Stimulated activated CD8-positive, alpha-beta memory T cell treated with anti-CD3 and anti-CD28 coated beads, Interleukin-7, amount 100 ng/mL, for 4 hours (primary cell): ENCODE results near the gene GPR65.
"Not testable (repeated sequence)": the region's sequence is repeated elsewhere in the genome, so short reads cannot be mapped to it uniquely, and the experiment has no call there.

Experiments
- DNase-seq, 2 donors: peaks; one replicate each; pipeline ENCODE4 v3.0.0-alpha.2; 2020; ENCODE audit warnings: low read depth in 2 of 2

Gene GPR65

DNA sequence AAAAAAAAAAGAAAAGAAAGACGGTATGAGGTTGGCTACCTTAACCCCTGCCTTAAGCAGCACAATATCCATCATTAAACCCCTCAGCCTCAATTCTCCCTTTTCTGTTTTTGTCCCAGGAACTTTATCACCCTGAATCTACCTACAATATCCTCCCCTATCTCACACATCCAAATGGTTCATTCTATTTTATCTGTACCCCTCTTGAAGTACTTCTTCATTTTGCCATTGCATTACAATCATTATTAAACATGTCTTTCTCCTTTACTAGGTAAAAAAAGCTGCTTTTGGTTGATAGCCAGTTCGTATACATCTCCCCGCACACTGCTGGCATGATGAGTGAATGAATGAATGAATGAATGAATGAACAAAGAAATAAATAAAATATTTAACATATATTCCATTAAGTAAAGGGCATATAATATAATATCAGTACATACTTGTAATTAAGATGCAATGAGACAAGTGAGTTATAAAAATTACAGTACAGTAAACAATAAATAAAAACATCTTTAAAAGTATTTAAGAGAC is 364 bp upstream of the GPR65 start:
- DNase-seq, result no peak

GRCh38 chr14:88005978-88006851 is 1.3 kb downstream of the GPR65 start:
- DNase-seq, result peak; percentile 57 to 63

DNA sequence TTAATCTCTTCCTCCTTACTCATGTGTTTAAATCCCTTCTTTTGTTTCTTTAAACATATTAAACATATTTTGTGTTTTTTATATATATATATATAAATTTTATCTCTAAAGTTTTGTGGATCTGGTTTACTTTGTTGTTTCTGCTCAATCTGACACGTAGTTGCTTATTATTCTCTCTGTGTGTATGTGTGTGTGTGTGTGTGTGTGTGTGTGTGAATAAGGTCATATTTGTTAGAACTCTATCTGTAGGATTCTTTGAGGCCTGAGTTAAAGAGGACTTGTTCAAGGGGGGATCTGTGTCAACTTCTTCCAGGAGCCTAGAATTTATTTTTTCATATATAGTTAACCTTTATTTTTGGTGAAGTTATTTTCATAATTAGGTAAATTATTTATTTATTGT is 2.7 kb downstream of the GPR65 start:
- DNase-seq, result no peak

- no peak for DNase-seq
Measured at GRCh38 chr14:88008039-88008742, 3.3 kb downstream of the GPR65 start.

GRCh38 chr14:88009486-88009885 is 4.6 kb downstream of the GPR65 start:
- DNase-seq, result no peak

- no peak for DNase-seq
Measured at GRCh38 chr14:88010331-88010730, 5.4 kb downstream of the GPR65 start.

- DNase-seq, result no peak
Measured at GRCh38 chr14:88012495-88012894, 7.6 kb downstream of the GPR65 start.

GRCh38 chr14:88013750-88014349 is 8.9 kb downstream of the GPR65 start:
- peak; percentile 12 to 13 for DNase-seq

DNA sequence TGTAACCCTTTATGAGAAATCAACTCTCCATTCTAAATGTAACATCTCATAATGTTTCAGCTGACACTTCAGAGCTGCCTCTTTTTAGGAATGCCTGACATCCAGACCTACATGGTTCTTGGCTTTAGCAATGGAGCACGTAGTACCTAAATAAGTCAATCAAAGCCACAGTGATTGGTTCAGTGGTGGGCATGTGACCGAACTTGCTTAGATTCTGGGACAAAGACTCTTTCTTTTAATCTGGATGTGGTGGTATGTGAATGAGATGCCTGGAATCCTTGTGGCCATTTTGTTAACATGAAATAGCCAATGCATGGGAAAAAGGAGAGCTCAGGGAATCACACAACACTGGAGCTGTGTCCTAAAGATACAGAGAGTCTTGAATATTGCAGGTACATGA is 11.8 kb downstream of the GPR65 start:
- no peak for DNase-seq

DNA sequence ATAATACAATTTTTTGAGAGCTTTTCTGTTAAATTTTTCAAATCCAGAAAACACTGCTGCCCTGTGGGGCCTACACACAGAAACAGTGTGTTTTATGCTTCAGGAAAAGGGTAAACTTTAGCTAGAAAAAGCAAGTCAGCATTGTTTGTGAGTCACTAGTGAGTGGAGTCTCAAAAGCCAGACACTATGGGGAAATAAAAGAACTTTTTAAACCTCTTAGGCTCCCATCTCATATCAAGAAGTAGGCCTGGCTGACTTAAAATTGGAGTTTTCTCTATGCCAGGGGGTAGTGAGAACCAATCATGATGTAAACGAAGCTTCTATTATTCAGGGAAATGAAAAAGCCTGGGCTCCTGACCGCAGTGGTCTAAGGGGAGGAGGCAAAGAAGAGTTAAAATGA is 12.6 kb downstream of the GPR65 start:
- no peak for DNase-seq

DNA sequence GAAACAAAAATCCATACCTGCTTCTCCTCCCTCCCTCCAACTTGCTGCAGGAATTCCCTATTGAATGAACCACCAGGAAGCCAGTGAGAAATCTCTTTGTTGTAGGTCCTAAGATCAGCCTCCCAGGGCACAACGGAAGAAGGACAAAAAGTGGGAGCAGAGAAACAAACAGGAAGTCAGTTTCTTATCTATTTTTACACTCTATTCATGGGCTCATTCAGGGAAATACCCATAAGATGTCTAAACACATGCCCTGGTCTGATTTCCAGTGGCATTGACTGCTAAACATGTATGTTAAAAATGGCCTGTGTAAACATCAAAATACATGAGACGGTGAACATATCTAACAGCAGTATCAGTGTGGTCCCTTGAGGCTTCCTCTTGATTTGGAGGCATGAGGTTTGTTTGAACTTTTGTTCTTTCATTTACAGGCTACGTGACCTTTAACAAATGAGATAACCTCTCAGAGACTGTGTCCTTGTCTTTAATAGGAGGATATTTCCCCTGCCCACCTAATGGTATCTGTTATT is 18.8 kb downstream of the GPR65 start:
- DNase-seq, result no peak

GRCh38 chr14:88024252-88025086 is 19.5 kb downstream of the GPR65 start:
- DNase-seq, result not testable (repeated sequence)

DNA sequence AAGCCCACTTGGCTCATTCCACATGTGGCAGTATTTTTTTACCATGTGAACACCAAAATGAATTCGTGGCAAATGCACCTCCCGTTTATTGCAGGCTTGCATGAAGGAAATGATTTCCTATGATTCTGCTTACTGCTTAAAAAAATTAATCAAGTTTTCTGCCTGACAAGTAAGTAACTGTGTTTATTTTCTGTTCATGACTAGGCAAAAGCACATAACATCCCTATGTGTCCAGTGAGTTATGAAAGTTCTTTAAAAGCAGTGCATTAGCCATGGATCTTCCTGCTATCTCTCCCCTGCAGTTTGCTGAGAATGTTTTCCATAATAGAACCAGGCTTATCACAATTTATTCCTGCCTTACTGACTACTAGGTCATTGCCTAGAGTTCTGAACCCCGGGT is 20.4 kb downstream of the GPR65 start:
- DNase-seq, result no peak

GRCh38 chr14:88026890-88027289 is 22.0 kb downstream of the GPR65 start:
- no peak for DNase-seq

DNA sequence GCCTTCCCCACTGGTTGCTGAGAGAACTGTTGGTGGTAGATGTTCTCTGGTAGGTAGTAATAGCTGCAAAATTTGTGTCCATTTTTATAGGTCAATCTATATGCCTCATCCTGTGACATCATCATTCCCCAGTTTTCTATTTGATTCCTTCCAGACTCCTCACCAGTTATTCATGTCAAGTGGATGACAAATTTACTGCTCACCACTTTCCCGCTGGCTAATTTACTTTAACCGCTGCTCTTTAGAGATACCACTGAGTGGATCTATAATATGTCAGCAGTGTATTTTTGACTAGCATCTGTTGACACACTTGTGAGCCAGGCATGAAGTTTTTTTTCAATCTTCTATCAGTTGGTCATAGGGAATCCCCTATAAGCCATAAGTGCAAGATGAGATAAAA is 24.6 kb downstream of the GPR65 start:
- no peak for DNase-seq

DNA sequence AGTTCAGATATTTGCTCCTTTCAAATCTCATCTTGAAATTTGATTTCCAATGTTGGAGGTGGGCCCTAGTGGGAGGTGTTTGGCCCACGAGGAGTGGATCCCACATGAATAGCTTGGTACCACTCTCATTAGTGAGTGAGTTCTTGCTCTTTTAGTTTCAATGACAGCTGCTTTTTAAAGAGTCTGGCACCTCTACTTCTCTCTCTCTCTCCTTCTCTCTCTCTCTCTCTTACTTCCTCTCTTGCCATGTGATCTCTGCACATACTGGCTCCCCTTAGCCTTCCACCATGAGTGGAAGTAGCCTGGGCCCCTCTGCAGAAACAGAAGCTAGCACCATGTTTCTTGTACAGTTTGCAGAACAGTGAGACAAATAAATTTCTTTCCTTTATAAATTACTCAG is 25.1 kb downstream of the GPR65 start:
- DNase-seq, result no peak

GRCh38 chr14:88030892-88031291 is 26.0 kb downstream of the GPR65 start:
- DNase-seq, result no peak

DNA sequence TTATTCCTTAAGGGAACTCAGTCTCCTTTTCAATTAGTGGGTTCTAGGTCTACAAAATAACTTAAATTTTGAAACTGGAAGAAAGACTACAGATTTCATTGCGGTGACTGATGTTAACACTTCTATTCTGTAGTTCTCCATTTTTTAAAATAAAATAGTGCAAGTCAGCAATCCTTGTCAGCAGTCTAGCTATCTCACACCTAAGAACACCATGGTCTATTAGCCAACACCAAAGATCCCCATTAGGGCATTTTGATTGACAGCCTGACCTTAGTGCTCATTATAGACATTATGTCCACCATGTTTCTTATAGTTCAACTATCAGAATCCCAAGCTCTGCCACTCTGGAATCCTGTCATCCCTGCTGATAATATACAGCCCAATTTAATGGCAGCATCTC is 27.4 kb downstream of the GPR65 start:
- no peak for DNase-seq

GRCh38 chr14:88034076-88034475 is 29.1 kb downstream of the GPR65 start:
- DNase-seq, result no peak

- DNase-seq, result no peak
Measured at GRCh38 chr14:88036422-88036821, 31.5 kb downstream of the GPR65 start.

DNA sequence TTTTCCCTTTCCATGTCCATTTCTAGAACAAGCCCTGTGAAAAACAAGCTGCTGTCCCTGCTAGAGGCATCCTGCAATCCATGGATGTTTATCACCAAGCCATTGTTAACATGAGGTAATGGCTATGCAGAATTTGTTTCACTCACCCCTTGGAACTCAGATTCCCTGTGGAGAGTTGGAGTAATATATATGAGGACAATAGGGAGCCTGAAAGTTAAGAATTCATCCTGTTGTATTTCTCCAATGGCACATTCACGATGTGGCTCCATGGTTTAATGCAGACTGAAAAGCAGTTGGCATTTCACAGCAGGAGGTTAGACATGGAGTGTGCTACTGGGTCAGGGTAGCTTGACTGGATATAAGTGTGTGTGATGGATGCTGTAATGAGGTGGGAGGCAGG is 32.4 kb downstream of the GPR65 start:
- no peak for DNase-seq
